SHP77 treated with DMSO at 0.1 percent for 48 hours (cell line): ENCODE data around the gene ENOX2.

ENCODE experiments used
- DNase-seq: peaks from one replicate; lab custom pipeline; 2025; lab: John Stamatoyannopoulos, UW

The ENOX2 gene

GRCh38 chrX:130884627-130885026 is 18.4 kb downstream of the ENOX2 start:
- DNase-seq, result no peak

DNA sequence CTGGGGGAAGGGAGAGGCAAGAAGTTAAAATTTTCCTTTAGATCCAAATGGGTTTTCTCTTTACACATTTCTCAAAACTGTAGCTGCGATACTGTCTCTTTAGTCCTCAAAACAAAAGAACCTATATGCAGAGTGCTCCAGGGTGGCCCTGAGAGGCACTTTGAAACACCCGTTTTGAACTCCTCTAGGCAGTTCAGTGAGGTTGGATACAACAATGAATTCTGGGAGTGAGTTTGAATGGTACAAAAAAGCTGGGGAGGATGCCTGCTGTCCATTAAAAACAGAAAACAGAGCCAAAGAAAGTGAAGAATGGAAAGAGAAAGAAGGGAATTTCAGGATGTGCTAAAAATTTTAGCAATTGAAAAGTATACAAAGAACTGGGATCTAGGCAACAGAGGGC is 23.1 kb downstream of the ENOX2 start:
- DNase-seq, result no peak

DNA sequence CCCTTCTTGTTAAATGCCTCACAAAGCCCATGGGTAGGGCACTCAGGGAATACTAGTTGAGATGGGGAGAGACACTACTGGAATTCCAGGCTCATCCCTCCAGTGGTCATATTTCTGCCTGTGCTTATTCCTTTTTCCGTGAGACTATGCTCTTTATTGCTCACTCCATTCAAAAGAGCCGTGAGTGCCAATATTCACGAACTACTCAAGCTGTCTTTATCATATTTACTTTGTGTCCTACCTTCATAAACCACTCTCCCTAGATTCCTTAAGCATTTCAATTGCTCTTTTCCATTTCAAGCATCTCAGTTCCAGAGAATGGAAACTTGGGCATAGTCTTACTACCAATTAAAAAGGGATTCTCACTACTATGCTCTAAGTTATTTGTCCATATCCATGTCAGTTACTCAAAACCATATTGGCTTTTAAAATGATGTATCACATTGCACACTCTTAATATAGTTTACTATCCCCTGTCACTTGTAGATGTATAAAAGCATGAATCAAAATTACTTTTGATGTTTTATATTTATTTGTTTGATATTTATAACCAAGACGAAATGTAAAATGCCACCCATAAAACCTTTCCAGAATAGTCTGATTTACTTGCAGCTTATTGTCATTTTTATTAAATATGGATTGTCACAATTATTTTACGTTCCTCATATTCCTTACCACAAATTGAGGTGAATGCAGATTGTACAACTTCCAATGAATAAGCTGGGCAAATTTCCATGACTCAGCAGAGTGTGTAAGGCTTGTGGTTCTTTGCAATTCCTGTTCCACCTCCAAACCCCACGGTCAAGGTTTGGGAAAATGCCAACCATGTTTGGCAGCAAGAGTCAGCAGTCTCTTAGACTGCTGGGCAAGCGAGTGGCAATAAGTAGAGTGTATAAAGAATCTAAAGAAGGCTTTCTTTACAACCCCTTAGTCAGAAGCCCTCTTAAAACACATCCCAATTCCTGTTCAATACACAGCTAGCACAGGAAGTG is 24.4 kb downstream of the ENOX2 start:
- DNase-seq, result no peak

DNA sequence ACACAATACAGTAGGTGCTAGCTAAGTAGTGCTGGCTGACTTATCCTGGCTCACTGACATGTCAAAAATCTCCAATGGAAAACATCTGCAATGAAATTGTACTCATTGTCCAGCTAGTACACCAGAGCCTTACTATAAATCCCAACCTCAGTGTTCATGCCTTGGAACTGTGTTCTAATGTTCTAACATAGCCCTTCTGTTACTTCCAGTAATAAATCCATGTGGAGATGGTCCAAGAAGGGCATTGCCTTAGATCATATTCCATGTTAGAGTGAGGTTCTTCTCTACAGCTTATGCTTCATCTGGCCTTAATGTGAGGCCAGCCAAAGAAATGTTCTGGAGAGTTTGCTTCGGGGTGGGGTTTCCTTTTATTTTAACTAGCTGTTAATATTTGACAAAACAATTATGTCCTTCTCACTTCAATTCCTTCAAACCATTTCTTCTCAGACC is 25.1 kb downstream of the ENOX2 start:
- no peak for DNase-seq

DNA sequence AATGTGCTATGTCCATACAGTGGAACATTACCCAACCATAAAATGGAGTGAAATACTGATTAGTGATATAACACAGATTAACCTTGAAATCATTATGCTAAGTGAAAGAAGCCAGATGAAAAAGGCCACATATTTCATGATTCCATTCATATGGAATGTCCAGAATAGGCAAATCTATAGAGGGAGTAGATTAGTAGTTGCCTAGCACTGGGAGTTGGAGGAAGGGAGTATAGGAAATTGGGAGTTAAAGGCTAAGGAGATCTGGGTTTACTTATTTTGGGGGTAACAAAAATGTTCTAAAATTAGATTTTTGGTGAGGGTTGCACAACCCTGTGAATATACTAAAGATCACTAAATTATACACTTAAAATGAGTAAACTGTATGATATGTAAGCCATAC is 26.8 kb downstream of the ENOX2 start:
- DNase-seq, result no peak

DNA sequence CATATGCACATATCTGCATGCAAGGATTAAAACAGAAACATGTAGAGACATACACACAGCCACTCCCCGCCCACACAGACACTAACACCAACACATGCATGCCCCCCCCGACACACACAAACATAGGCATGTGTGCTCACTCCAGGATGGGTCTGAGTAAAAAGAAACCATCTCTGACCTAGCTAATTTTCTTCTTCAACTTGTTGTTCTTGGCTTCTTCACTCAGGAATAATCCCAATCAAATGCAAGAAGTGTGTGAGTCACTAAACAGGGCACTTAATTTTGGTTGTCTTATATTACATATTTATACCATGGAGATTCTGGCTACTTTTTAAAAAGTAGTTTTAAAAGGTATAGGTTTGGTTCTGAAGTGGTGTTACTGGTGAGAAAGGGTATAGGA is 28.3 kb downstream of the ENOX2 start:
- DNase-seq, result no peak

- no peak for DNase-seq
Observed at GRCh38 chrX:130869239-130869638, 33.8 kb downstream of the ENOX2 start.

- no peak for DNase-seq
Observed at GRCh38 chrX:130861462-130861861, 41.5 kb downstream of the ENOX2 start.

- DNase-seq, result no peak
Observed at GRCh38 chrX:130857207-130857606, 45.8 kb downstream of the ENOX2 start.

GRCh38 chrX:130851569-130851968 is 51.4 kb downstream of the ENOX2 start:
- DNase-seq, result no peak

- no peak for DNase-seq
Observed at GRCh38 chrX:130848763-130849162, 54.2 kb downstream of the ENOX2 start.

DNA sequence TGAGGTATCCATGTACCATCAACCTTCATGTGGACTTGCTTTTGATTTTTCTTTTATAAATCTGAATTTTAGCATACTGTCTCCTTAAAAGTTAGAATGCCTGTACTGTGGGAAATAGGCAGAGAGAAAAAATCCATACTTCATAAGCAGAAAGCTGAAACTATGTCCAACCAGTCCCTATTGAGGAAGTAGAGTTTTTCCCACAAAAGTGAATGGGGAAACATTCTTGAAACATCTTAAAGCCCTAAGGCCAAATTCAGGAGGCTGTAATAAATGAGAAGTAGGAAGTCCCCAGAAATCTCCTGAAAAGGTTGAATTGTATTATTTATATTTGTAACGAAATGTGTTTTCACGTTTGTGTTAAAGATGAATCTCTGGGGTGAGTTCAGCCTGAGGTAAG is 56.3 kb downstream of the ENOX2 start:
- no peak for DNase-seq

GRCh38 chrX:130841776-130842175 is 61.2 kb downstream of the ENOX2 start:
- no peak for DNase-seq

DNA sequence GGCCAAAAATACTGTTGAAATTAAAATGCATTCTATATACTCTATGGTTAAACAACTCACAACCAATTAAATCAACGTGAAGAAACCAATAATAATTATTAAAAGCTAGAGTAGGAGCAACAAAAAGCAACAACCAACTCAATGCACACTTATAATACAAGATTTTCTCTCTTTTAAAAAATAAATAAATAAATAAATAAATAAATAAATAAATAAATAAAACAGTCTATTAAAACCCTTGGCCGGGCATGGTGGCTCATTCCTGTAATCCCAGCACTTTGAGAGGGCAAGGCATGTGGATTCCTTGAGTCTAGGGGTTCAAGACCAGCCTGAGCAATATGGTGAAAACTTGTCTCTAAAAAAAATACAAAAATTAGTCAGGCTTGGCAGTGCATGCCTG is 62.7 kb downstream of the ENOX2 start:
- DNase-seq, result no peak

DNA sequence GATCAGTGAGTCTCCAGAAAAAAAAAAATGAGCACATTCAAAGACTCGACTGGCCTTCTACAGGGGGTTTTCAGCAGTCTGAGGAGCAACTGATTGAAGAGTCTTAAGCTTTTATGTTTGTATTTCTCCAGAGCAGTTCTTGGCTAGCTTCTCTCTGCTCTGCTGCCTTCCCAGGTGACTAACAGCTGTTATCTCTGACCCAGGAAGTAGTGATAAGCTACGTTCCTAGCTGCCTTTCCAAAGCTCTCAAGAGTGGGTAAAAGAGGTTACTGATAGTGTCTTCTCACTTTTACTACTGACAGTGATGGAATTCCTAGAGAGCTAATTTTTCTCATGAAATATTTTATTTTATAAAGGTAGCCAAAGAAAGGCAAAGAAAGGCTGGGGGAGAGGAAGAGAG is 66.6 kb downstream of the ENOX2 start:
- no peak for DNase-seq

DNA sequence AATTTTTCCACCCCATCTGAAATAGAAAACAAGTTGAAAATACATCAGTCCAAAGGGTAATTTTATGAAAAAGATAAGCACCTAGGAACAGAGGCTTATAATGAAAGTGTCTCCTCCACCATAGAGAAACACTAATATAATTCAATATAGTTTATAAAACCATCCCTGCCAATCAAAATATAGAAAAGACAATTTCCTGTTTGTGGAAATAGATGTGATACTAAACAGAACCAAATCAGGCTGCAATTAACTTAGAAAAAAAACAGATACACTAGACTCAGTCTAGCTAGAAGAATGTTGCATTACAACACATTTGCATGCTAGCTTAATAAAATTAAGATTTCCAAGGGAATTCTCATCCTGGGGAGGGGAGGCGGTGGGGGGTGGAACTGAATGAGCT is 68.2 kb downstream of the ENOX2 start:
- no peak for DNase-seq

- DNase-seq, result no peak
Observed at GRCh38 chrX:130834149-130834548, 68.9 kb downstream of the ENOX2 start.

DNA sequence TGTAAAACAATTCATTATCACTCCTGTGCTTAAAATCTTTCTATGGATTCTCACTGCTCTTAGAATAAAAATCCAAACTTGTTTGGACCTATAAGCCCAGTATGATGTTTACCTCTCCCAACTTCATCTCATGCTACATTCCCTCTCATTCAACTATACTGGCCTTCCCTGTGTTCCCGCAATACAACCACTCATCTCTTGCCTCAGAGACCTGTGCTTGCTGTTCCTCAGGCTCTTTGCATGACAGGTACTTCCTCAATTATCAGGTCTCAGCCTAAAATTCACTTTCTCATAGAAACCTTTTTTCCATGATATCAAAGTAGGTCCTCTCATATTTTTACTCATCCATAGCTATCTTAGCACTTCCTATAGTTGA is 71.7 kb downstream of the ENOX2 start:
- no peak for DNase-seq

GRCh38 chrX:130830599-130831346 is 72.2 kb downstream of the ENOX2 start:
- DNase-seq, result no peak

GRCh38 chrX:130829526-130830515 is 73.2 kb downstream of the ENOX2 start:
- DNase-seq, result no peak

DNA sequence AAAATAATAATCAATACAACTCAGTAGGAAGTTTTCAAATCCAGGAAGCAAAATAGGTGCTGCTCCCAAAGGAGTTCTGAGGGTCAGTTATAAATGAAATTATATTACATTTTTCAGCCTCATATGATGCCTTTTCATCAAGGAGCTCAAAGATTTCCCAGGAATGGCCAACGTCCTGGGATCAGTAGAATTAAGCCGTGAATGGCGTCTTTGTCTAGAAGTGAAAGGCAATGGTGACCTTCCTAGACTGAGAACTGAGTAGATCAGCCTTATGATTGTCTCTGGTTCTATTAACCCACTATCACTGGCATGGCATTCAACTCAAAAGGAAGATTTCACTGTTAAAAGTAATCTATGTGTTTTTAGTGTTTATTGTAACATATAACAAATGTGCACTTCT is 74.4 kb downstream of the ENOX2 start:
- no peak for DNase-seq

DNA sequence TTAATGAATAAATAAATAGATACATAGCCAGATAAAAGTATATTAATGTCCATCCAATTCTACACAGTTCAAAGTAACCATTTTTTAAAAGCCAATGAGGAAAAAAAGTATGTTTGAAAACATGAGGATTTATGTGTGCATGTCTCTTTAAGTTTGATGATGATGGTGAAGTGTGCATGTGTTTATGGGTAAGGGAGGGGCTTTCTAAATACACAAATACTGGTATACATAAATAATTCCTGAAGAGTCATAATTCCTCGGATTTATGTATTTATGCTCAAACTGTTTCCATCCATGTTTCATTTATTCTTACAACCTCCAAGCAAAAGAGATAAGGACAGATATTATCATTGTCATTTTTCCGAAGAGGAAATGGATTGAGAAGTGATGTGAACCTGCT is 75.4 kb downstream of the ENOX2 start:
- no peak for DNase-seq
